H1 (cell line): ENCODE data around the gene JMJD1C. TPM values are rescaled to one million over a fixed set of nuclear protein-coding genes. Genes with fewer than 3 reads are reported as not detected.
A peak's percentile ranks its signal among the peaks of the same experiment; 100 is the strongest.

ENCODE experiments used
- CTCF ChIA-PET: fragments of 300-600 bp; sonication (Branson Sonifier 250); formaldehyde crosslinking; loops from one replicate; lab custom pipeline; 2021; ENCODE audit not compliant: partially characterized antibody; lab: Charles Lee
- POLR2A ChIA-PET: fragments of 300-600 bp; sonication (Branson Sonifier 250); formaldehyde crosslinking; loops from one replicate; lab custom pipeline; 2021; ENCODE audit warnings: inconsistent platforms; ENCODE audit not compliant: partially characterized antibody; lab: Charles Lee
- DNase-seq, 2 experiments: peaks; one replicate each; pipeline versions ENCODE4 v3.0.0 to v3.0.0-alpha.2; 2010 to 2022; ENCODE audit warnings: low spot score in 2 of 2, low read depth in 1 of 2, mixed read lengths in 1 of 2
- FAIRE-seq: peaks from 2 replicates; lab custom pipeline; 2011; peaks lifted over from hg19 to GRCh38; lab: Jason Lieb, UNC
- H2AFZ ChIP-seq: 2 replicates; pipeline ENCODE4 v1.8.1; 2012; ENCODE audit warnings: low read length, inconsistent platforms
- H2AK5ac ChIP-seq: 2 replicates; pipeline ENCODE4 v1.6.1; 2013; ENCODE audit warnings: low read depth, low read length
- H2BK120ac ChIP-seq: replicated peaks from 2 replicates; pipeline ENCODE3; 2013; ENCODE audit warnings: low read depth, low read length, inconsistent platforms
- H2BK12ac ChIP-seq: 2 replicates; pipeline ENCODE4 v1.6.1; 2013; ENCODE audit warnings: low read depth, low read length
- H2BK15ac ChIP-seq: 2 replicates; pipeline ENCODE4 v1.6.1; 2013; ENCODE audit warnings: low read length
- H2BK20ac ChIP-seq: 2 replicates; pipeline ENCODE4 v1.6.1; 2013; ENCODE audit warnings: low read length
- H2BK5ac ChIP-seq: 2 replicates; pipeline ENCODE4 v1.6.1; 2013; ENCODE audit warnings: low read depth, low read length
- H3K14ac ChIP-seq: 2 replicates; pipeline ENCODE4 v1.6.1; 2013; ENCODE audit warnings: inconsistent platforms; ENCODE audit not compliant: insufficient read length
- H3K18ac ChIP-seq: 2 replicates; pipeline ENCODE4 v1.6.1; 2013; ENCODE audit warnings: low read length; ENCODE audit errors: extremely low read depth
- H3K23ac ChIP-seq: 2 replicates; pipeline ENCODE4 v1.6.1; 2013; ENCODE audit warnings: inconsistent platforms; ENCODE audit not compliant: insufficient read length
- H3K23me2 ChIP-seq: 2 replicates; pipeline ENCODE4 v1.6.1; 2013; ENCODE audit warnings: low read depth, low read length
- H3K27ac ChIP-seq: 2 replicates; pipeline ENCODE4 v1.6.1; 2011; ENCODE audit warnings: low read depth, low read length, inconsistent platforms
- H3K27me3 ChIP-seq, 4 experiments: replicated peaks in 1 of 4; 1 replicate in 1 of 4; 2 replicates in 3 of 4; pipeline versions ENCODE4 v1.6.1 to v1.8.1; 2011 to 2013; ENCODE audit warnings: low read length in 3 of 4, mild to moderate bottlenecking in 3 of 4, inconsistent platforms in 2 of 4, mixed read lengths in 2 of 4, moderate library complexity in 1 of 4; ENCODE audit not compliant: control insufficient read depth in 3 of 4, insufficient read depth in 3 of 4; ENCODE audit errors: extremely low read depth in 1 of 4
- H3K36me3 ChIP-seq, 4 experiments: 2 replicates each; pipeline versions ENCODE4 v1.6.1 to v1.8.1; 2011 to 2013; ENCODE audit warnings: mild to moderate bottlenecking in 4 of 4, low read length in 3 of 4, moderate library complexity in 2 of 4, control low read depth in 1 of 4, inconsistent platforms in 1 of 4; ENCODE audit not compliant: insufficient read depth in 4 of 4, control insufficient read depth in 2 of 4
- H3K4ac ChIP-seq: replicated peaks from 2 replicates; pipeline ENCODE3; 2013; ENCODE audit warnings: low read length, low read depth, mixed read lengths, inconsistent platforms; ENCODE audit not compliant: insufficient read length
- H3K4me1 ChIP-seq, 4 experiments: replicated peaks in 1 of 4; 1 replicate in 1 of 4; 2 replicates in 3 of 4; pipeline versions ENCODE4 v1.6.1 to v1.8.1; 2011 to 2013; ENCODE audit warnings: low read length in 3 of 4, inconsistent platforms in 2 of 4, mixed read lengths in 1 of 4; ENCODE audit not compliant: insufficient read depth in 4 of 4, control insufficient read depth in 3 of 4
- H3K4me2 ChIP-seq, 2 experiments: 2 replicates each; pipeline versions ENCODE4 v1.6.1 to v1.8.1; 2011 to 2013; ENCODE audit warnings: low read depth in 2 of 2, low read length in 2 of 2, control low read depth in 1 of 2, inconsistent platforms in 1 of 2, mild to moderate bottlenecking in 1 of 2; ENCODE audit not compliant: insufficient read depth in 1 of 2
- H3K4me3 ChIP-seq, 4 experiments: fragments of 200-600, 300-600 bp in 1 of 4; sonication (generic), shearing (Covaris generic), sonication (Bioruptor Twin) in 1 of 4; 2 replicates each; pipeline versions ENCODE4 v1.5.1 to v1.8.1; 2011 to 2016; ENCODE audit warnings: low read length in 4 of 4, low read depth in 3 of 4, control low read depth in 2 of 4, inconsistent platforms in 2 of 4, mild to moderate bottlenecking in 2 of 4, mixed read lengths in 1 of 4, moderate library complexity in 1 of 4; ENCODE audit not compliant: insufficient read depth in 2 of 4; ENCODE audit errors: extremely low read depth in 1 of 4
- H3K56ac ChIP-seq: replicated peaks from 2 replicates; pipeline ENCODE3; 2013; ENCODE audit warnings: low read depth, mild to moderate bottlenecking, mixed read lengths, low read length, inconsistent platforms; ENCODE audit not compliant: insufficient read length
- H3K79me1 ChIP-seq: 2 replicates; pipeline ENCODE4 v1.6.1; 2013; ENCODE audit warnings: low read depth, low read length, control low read depth
- H3K79me2 ChIP-seq, 2 experiments: 2 replicates each; pipeline versions ENCODE4 v1.6.1 to v1.8.1; 2012 to 2013; ENCODE audit warnings: low read length in 2 of 2, mild to moderate bottlenecking in 2 of 2, inconsistent platforms in 1 of 2; ENCODE audit not compliant: insufficient read depth in 2 of 2, control insufficient read depth in 1 of 2
- H3K9ac ChIP-seq, 4 experiments: replicated peaks in 1 of 4; 1 replicate in 1 of 4; 2 replicates in 3 of 4; pipeline versions ENCODE4 v1.6.1 to v1.8.1; 2011 to 2013; ENCODE audit warnings: low read depth in 3 of 4, low read length in 3 of 4, control low read depth in 2 of 4, mild to moderate bottlenecking in 2 of 4, moderate library complexity in 2 of 4, inconsistent platforms in 1 of 4; ENCODE audit errors: extremely low read depth in 1 of 4
- H3K9me3 ChIP-seq, 2 experiments: 2 replicates each; pipeline versions ENCODE4 v1.6.1 to v1.8.1; 2012 to 2013; ENCODE audit warnings: mild to moderate bottlenecking in 2 of 2, moderate library complexity in 2 of 2, control low read depth in 1 of 2, inconsistent platforms in 1 of 2, low read depth in 1 of 2, low read length in 1 of 2, mixed read lengths in 1 of 2; ENCODE audit not compliant: insufficient read depth in 2 of 2
- H4K20me1 ChIP-seq, 2 experiments: replicated peaks in 1 of 2; 2 replicates each; pipeline versions ENCODE3 to v1.8.1; 2011 to 2013; ENCODE audit warnings: inconsistent platforms in 2 of 2, low read length in 2 of 2, mild to moderate bottlenecking in 1 of 2; ENCODE audit not compliant: insufficient read depth in 2 of 2, control insufficient read depth in 1 of 2
- H4K5ac ChIP-seq: 2 replicates; pipeline ENCODE4 v1.6.1; 2013; ENCODE audit warnings: low read length, low read depth, mixed read lengths, inconsistent platforms; ENCODE audit not compliant: insufficient read length
- H4K8ac ChIP-seq: 2 replicates; pipeline ENCODE4 v1.8.0; 2013; ENCODE audit warnings: mild to moderate bottlenecking, moderate library complexity, low read length, inconsistent platforms; ENCODE audit not compliant: insufficient read depth; ENCODE audit errors: extremely low read depth
- H4K91ac ChIP-seq: replicated peaks from 2 replicates; pipeline ENCODE3; 2013; ENCODE audit warnings: low read length, mixed read lengths, inconsistent platforms; ENCODE audit not compliant: insufficient read length
- BCL11A ChIP-seq, 2 experiments: IDR thresholded peaks; one replicate each; pipeline ENCODE4 v1.6.1; 2011; ENCODE audit warnings: low read depth in 2 of 2, low read length in 2 of 2, mild to moderate bottlenecking in 2 of 2
- CBX8 ChIP-seq: fragments of 300-800, 300-1000 bp; sonication (generic); IDR thresholded peaks from 2 replicates; pipeline ENCODE4 v1.7.1; 2016; ENCODE audit warnings: low read depth, low read length, borderline replicate concordance
- POLR2A ChIP-seq, 2 experiments: IDR thresholded peaks; 1 replicate in 1 of 2; 2 replicates in 1 of 2; pipeline ENCODE4 v1.6.1; 2011; ENCODE audit warnings: low read depth in 2 of 2, low read length in 2 of 2, mild to moderate bottlenecking in 2 of 2; ENCODE audit errors: control extremely low read depth in 1 of 2
- POLR2AphosphoS5 ChIP-seq: IDR thresholded peaks from 2 replicates; pipeline ENCODE4 v1.6.1; 2011; ENCODE audit warnings: low read depth, low read length
- SIRT6 ChIP-seq: IDR thresholded peaks from one replicate; pipeline ENCODE4 v1.7.1; 2012; ENCODE audit warnings: low read length, inconsistent platforms
- TAF7 ChIP-seq: optimal IDR thresholded peaks from 2 replicates; pipeline ENCODE3; 2011; ENCODE audit warnings: low read depth, mild to moderate bottlenecking, inconsistent platforms, low read length, moderate library complexity, borderline replicate concordance
- WGBS, 2 experiments: shearing (Covaris generic) in 1 of 2; methylation state at CpG; one replicate each; pipeline versions ENCODE4 v1.1.6 to v1.1.7; 2013 to 2015; ENCODE audit warnings: low lambda C conversion rate in 2 of 2, mixed read lengths in 2 of 2, inconsistent platforms in 1 of 2, low coverage in 1 of 2, missing lambda C conversion rate in 1 of 2; ENCODE audit not compliant: insufficient replicate concordance in 2 of 2, insufficient coverage in 1 of 2, insufficient read length in 1 of 2; ENCODE audit errors: extremely low coverage in 1 of 2, missing lambda C conversion rate in 1 of 2; 5-methylcytosine and 5-hydroxymethylcytosine counted together
- polyA plus RNA-seq, 7 experiments: library from polyadenylated mRNA; depleted of rRNA in 3 of 7; stranded (reverse) in 5 of 7; unstranded in 2 of 7; fragments of >200 nt in 5 of 7; fragments of 200-250 nt in 2 of 7; gene quantifications; 1 replicate in 5 of 7; 2 replicates in 1 of 7; 4 replicates in 1 of 7; pipeline versions ENCODE4 v1.2.1 to v1.2.3, GENCODE V29; 2011 to 2013; ENCODE audit warnings: missing spikeins in 2 of 7, mixed read lengths in 2 of 7
- total RNA-seq: library from RNA; stranded (reverse); fragmentation: NEBNext Ultra II Directional; extraction: Animal tissue kit (Norgen Biotek cat#: 25700); gene quantifications from 2 replicates; pipeline ENCODE4 v1.2.1, GENCODE V29; 2021

The JMJD1C gene
- total and polyA plus RNA-seq, 2 of the 8 experiments (the other 6 are each of a cell fraction or from before 2014, with no cell fraction given): 54.5 to 210 TPM

DNA sequence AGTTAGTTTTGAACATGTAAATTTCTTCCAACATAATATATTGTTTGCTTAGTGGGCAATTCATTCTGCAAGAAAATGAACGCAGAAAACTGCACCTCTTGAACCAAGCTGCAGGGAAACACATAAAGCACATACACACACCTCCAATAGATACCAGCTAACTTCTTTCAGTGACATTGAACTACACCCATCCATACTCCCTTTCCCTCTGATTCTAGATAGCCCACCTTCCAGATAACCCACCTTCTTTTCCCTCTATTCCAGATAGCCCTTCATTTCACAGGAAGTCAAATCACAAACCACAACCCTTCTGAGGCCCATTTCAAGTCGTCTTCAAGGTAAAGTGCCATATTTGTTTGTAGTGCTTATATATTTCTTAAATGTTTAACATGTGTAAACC is 304.2 kb downstream of the JMJD1C start:
- Histone ChIP-seq H4K91ac (no peak overlapping the region), H3K4me2 (no peak overlapping the region), H3K36me3 (peaks cover 2 to 11% (median 5%) of the 10 kb centered on the region in 4 experiments; a peak in 4 of 8 replicates), H3K9me3 (no peaks in the 10 kb centered on the region), H2AK5ac (no peak overlapping the region), H3K4me3 (no peak overlapping the region), H4K5ac (no peak overlapping the region), H2BK20ac (no peak overlapping the region), H3K4ac (no peak overlapping the region), H3K4me1 (peaks cover 0 to 4% (median 0%) of the 10 kb centered on the region in 4 experiments; a peak in 1 of 7 replicates), H4K8ac (no peak overlapping the region), H2AFZ (no peak overlapping the region), H3K23ac (no peak overlapping the region), H3K14ac (no peak overlapping the region), H3K79me2 (no peaks in the 10 kb centered on the region), H2BK5ac (no peak overlapping the region), H3K79me1 (no peaks in the 10 kb centered on the region), H3K27me3 (no peaks in the 10 kb centered on the region), H3K27ac (no peak overlapping the region), H3K23me2 (no peaks in the 10 kb centered on the region; the same call in 1 of the 2 replicates), H2BK12ac (no peak overlapping the region), H4K20me1 (peaks cover 0 to 2% of the 10 kb centered on the region in 2 experiments), H2BK120ac (no peak overlapping the region), H3K56ac (no peak overlapping the region), H3K9ac (no peak overlapping the region), H2BK15ac (no peak overlapping the region), H3K18ac (no peak overlapping the region)
- CTCF ChIA-PET: interaction anchor here (1.1 to 2.1 kb wide), 4 partner anchors 9 to 559 kb away, joined by 3 to 9 read pairs (median 4); no protein-coding TSS in a partner anchor
- FAIRE-seq: no peak
- POLR2A ChIA-PET: no interaction called here
- DNase-seq: no peak
- WGBS, 2 experiments: 75% methylated on average over 2 of the region's 2 CpGs; no CpG with 5 or more reads in 1 of the 2 experiments
- TF ChIP-seq POLR2AphosphoS5: 0 out of 2 replicates have a peak, but pooled peaks have one; percentile 30
- TF ChIP-seq BCL11A (IDR thresholded peaks at IDR 0.05; ENCODE audit: low read depth in 2 of 2, low read length in 2 of 2): no peak
- peak in 1 of 2 experiments; percentile 66; a peak in 2 of 3 replicates for TF ChIP-seq POLR2A (IDR thresholded peaks at IDR 0.05; ENCODE audit: control extremely low read depth in 1 of 2, low read depth in 2 of 2, low read length in 2 of 2)
- TF ChIP-seq CBX8: no peak
- TF ChIP-seq SIRT6: no peak
- TF ChIP-seq TAF7: no peak
